NCI-H1930 (cell line): Measurements from ENCODE around the gene CRBN.

ENCODE experiments used
- DNase-seq, 2 experiments: peaks; one replicate each; lab custom pipeline; 2025; lab: John Stamatoyannopoulos, UW

CRBN gene

DNA sequence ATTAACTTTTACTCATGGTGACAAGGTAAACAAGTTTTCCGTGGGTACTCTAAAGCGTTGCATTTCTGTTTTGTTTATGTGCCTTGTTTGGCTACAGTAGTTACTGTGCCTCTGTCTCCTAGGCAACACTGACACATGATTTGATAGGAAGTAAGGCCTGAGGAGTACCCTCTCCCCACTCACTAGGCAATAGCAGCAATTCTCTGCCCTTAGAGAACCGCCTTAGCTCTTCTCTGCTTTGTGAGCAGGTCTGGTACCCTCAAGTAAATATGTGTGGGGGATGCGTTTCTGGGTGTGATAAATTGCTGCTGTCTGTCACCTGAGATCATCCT, 69.2 kb downstream of the CRBN start, which contains the start of gene IL5RA:
Gene IL5RA, minus strand, starts transcription at position 76 of the 332 bp plus-strand sequence. CDS start 5,390 bp downstream, outside the sequence.
- no peak for DNase-seq

DNA sequence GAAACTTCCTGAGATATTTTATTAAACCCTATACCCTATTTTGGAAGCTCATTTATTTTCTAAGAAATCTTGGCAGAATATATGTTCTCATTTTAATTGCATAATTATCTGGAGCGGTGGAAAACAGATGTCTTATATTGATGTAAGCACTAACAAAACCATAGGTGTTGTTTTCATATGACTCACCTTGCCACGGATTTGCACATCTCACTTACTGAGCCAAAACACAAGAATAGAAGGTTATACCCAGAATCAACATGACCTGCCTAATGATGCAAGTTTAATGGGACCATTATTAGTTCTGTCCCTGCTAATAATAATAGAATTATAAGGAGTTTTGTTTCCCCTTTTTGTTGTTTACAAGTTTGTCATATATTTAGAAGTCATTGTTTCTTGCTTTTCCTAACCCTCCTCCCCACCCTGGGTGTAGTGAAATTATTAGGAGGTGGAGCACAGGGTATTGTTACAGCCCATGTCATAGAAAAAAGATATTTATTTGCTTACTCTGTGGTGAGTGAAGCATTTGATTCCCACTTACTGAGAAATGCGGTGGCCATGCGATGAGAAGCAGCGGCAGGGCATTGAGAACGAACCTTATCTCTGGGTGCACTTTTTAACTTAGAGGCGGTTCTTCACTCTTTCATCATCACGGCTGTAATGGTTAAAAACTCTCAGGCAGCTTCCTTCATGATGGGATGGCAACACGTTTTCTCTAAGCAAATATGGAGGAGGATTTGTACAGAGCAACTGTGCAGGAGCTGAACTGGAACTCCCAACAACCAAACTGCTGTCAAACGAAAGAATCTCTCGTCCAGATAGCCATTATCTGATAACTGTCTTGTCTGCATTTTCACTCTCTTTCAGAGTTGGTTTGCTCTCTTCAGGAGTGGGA, 69.8 kb downstream of the CRBN start:
- no peak for DNase-seq

GRCh38 chr3:3107858-3108257, 71.6 kb downstream of the CRBN start:
- DNase-seq: no peak

DNA sequence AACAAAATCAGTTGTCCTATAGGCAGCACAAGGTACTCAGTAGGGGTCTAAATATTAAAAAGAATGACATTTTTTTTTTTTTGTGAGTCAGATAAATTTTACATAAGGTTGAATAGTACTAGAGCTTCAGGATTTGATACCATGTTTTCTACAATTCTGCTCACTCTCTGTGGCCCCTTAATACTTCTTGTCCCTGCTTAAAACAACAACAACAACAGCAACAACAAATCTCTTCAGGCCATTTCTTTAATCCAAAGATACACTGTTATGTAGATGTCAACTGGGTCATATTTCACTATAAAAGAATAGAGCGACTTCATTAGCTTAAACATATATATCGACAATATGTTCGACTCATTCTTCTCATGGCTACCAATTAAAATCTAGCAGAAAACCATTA, 72.3 kb downstream of the CRBN start:
- no peak for DNase-seq

DNA sequence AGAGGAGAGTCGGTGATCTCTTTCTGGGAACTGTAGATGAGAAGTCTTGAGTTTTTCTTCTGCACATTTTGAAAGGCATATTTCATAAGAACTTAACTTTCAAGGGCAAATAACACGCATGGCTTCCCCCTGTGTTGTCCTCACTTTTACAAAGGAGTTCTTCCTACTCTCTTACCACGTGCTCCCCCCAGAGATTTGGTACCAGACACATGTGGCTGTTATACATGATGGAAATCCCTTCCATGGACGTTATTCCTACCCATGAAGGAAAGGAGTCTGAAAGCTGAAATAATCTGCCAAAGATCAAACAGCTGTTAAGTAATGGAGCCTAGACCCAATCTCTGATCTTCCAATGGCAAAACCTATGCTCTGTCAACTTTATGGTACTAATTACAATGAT, 73.7 kb downstream of the CRBN start:
- DNase-seq: no peak

DNA sequence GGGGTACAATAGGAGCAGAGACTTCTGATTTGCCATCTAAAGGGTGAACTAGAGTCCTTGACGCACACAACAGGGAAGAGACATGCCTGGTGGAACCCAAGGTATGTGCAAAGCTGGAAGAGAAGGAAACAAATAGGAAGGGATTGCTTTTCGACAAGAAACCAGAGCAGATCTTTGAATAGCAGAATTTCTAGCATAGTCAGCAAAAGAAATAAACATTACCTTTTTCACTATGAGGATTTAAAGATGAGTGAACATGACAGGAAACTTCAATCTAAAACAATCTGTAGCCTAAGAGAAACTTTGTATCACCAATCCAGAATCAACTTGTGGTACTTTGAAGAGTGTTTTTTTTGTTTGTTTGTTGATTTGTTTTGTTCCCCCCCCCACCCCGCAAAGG, 74.2 kb downstream of the CRBN start:
- no peak for DNase-seq

GRCh38 chr3:3102751-3103150, 76.7 kb downstream of the CRBN start:
- no peak for DNase-seq

GRCh38 chr3:3101660-3102458, 77.6 kb downstream of the CRBN start:
- DNase-seq: no peak
